IMR-90 (cell line): ENCODE results near the gene ST7. TPM values are rescaled to one million over a fixed set of nuclear protein-coding genes. Genes with fewer than 3 reads are reported as not detected.

Experiments used
- ATAC-seq: fragments of 200-7000 bp; cut with Tn5 transposase; 2 replicates; pipeline ENCODE4 v1.9.1; 2020; ENCODE audit warnings: low read depth, mild to moderate bottlenecking, moderate library complexity
- BruUV-seq: library from RNA; stranded (reverse); fragments of 400-500 nt; replicated peaks from 2 replicates; lab custom pipeline; 2021; lab: Mats Ljungman, UMichigan
- CTCF ChIA-PET: fragments of 300-600 bp; formaldehyde crosslinking; extraction: SDS; loops from one replicate; lab custom pipeline; 2021; ENCODE audit warnings: antibody characterized with exemption; lab: Yijun Ruan, JAX
- POLR2A ChIA-PET: fragments of 300-600 bp; sonication (Branson Sonifier 250); formaldehyde crosslinking; loops from one replicate; lab custom pipeline; 2022; ENCODE audit warnings: antibody characterized with exemption; ENCODE audit not compliant: unreplicated experiment; lab: Charles Lee
- DNase-seq: peaks from one replicate; pipeline ENCODE4 v3.0.0; 2013
- H2AFZ ChIP-seq: replicated peaks from 2 replicates; pipeline ENCODE3; 2013; ENCODE audit warnings: low read length, mild to moderate bottlenecking; ENCODE audit not compliant: poor library complexity
- H2AK5ac ChIP-seq: 2 replicates; pipeline ENCODE4 v1.6.1; 2013; ENCODE audit warnings: low read depth, low read length, inconsistent platforms
- H2AK9ac ChIP-seq: replicated peaks from 2 replicates; pipeline ENCODE3; 2013; ENCODE audit warnings: mild to moderate bottlenecking, low read depth, low read length, moderate library complexity; ENCODE audit not compliant: poor library complexity
- H2BK120ac ChIP-seq: 2 replicates; pipeline ENCODE4 v1.6.1; 2013; ENCODE audit warnings: low read depth, low read length, inconsistent platforms
- H2BK15ac ChIP-seq: 3 replicates; pipeline ENCODE4 v1.6.1; 2013; ENCODE audit warnings: low read depth, low read length, inconsistent platforms
- H2BK20ac ChIP-seq: 2 replicates; pipeline ENCODE4 v1.6.1; 2013; ENCODE audit warnings: low read depth, mild to moderate bottlenecking, inconsistent platforms, low read length, moderate library complexity
- H2BK5ac ChIP-seq: 2 replicates; pipeline ENCODE4 v1.6.1; 2013; ENCODE audit warnings: mild to moderate bottlenecking, low read depth, low read length, inconsistent platforms; ENCODE audit not compliant: poor library complexity, severe bottlenecking
- H3K14ac ChIP-seq: replicated peaks from 2 replicates; pipeline ENCODE4 v1.6.1; 2013; ENCODE audit warnings: low read depth, low read length, inconsistent platforms
- H3K18ac ChIP-seq: 2 replicates; pipeline ENCODE4 v1.6.1; 2013; ENCODE audit warnings: low read depth, low read length, control low read depth
- H3K23ac ChIP-seq: 2 replicates; pipeline ENCODE4 v1.6.1; 2013; ENCODE audit warnings: low read depth, low read length, inconsistent platforms
- H3K27ac ChIP-seq: 2 replicates; pipeline ENCODE4 v1.5.1; 2013; ENCODE audit warnings: mild to moderate bottlenecking, control low read depth, low read length; ENCODE audit not compliant: insufficient read depth
- H3K27me3 ChIP-seq: 2 replicates; pipeline ENCODE4 v1.6.1; 2013; ENCODE audit warnings: low read length; ENCODE audit not compliant: control insufficient read depth, insufficient read depth
- H3K36me3 ChIP-seq: 2 replicates; pipeline ENCODE4 v1.6.1; 2013; ENCODE audit warnings: low read length, mixed read lengths; ENCODE audit not compliant: control insufficient read depth, insufficient read depth
- H3K4ac ChIP-seq: 2 replicates; pipeline ENCODE4 v1.6.1; 2013; ENCODE audit warnings: low read depth, low read length, inconsistent platforms
- H3K4me1 ChIP-seq: 2 replicates; pipeline ENCODE4 v1.6.1; 2013; ENCODE audit warnings: low read length, mixed read lengths; ENCODE audit not compliant: control insufficient read depth, insufficient read depth
- H3K4me2 ChIP-seq: 2 replicates; pipeline ENCODE4 v1.6.1; 2013; ENCODE audit warnings: low read depth, mild to moderate bottlenecking, control low read depth, low read length, moderate library complexity
- H3K4me3 ChIP-seq: 2 replicates; pipeline ENCODE4 v1.5.1; 2013; ENCODE audit warnings: low read depth, mild to moderate bottlenecking, control low read depth, low read length, moderate library complexity; ENCODE audit not compliant: insufficient read depth
- H3K56ac ChIP-seq: 2 replicates; pipeline ENCODE4 v1.6.1; 2013; ENCODE audit warnings: low read length, inconsistent platforms; ENCODE audit not compliant: insufficient read depth; ENCODE audit errors: extremely low read depth
- H3K79me1 ChIP-seq, 2 experiments: 2 replicates each; pipeline ENCODE4 v1.6.1; 2013; ENCODE audit warnings: low read length in 2 of 2, inconsistent platforms in 1 of 2, low read depth in 1 of 2
- H3K9ac ChIP-seq: 2 replicates; pipeline ENCODE4 v1.6.1; 2013; ENCODE audit warnings: low read depth, low read length, control low read depth
- H3K9me1 ChIP-seq: 2 replicates; pipeline ENCODE4 v1.6.1; 2013; ENCODE audit warnings: low read length, inconsistent platforms; ENCODE audit not compliant: insufficient read depth
- H3K9me3 ChIP-seq: 2 replicates; pipeline ENCODE4 v1.6.1; 2013; ENCODE audit warnings: low read length; ENCODE audit not compliant: control insufficient read depth, insufficient read depth
- H4K20me1 ChIP-seq: 2 replicates; pipeline ENCODE4 v1.6.1; 2013; ENCODE audit warnings: low read length, inconsistent platforms; ENCODE audit not compliant: insufficient read depth
- H4K5ac ChIP-seq: 2 replicates; pipeline ENCODE4 v1.6.1; 2013; ENCODE audit warnings: mild to moderate bottlenecking, low read depth, low read length, control low read depth
- H4K8ac ChIP-seq, 2 experiments: 2 replicates each; pipeline ENCODE4 v1.6.1; 2013; ENCODE audit warnings: low read depth in 2 of 2, low read length in 2 of 2, control low read depth in 1 of 2, inconsistent platforms in 1 of 2
- H4K91ac ChIP-seq: 2 replicates; pipeline ENCODE4 v1.6.1; 2013; ENCODE audit warnings: low read depth, low read length, inconsistent platforms; ENCODE audit not compliant: insufficient read depth
- CEBPB ChIP-seq: IDR thresholded peaks from 2 replicates; pipeline ENCODE4 v1.6.1; 2012; ENCODE audit warnings: low read depth, low read length, improper control_type of control experiment
- CHD1 ChIP-seq: IDR thresholded peaks from 2 replicates; pipeline ENCODE4 v1.6.1; 2012; ENCODE audit warnings: low read depth, low read length, improper control_type of control experiment
- MAFK ChIP-seq: IDR thresholded peaks from 2 replicates; pipeline ENCODE4 v1.6.1; 2012; ENCODE audit warnings: low read depth, low read length, improper control_type of control experiment
- RFX5 ChIP-seq: IDR thresholded peaks from 2 replicates; pipeline ENCODE4 v1.8.0; 2012; ENCODE audit warnings: low read depth, mild to moderate bottlenecking, low read length, moderate library complexity
- WGBS, 2 experiments: methylation state at CpG; one replicate each; pipeline versions ENCODE4 v1.1.5 to v1.1.7; 2013; ENCODE audit warnings: missing lambda C conversion rate in 2 of 2; ENCODE audit not compliant: insufficient read length in 1 of 2; ENCODE audit errors: extremely low coverage in 2 of 2; 5-methylcytosine and 5-hydroxymethylcytosine counted together
- dilution Hi-C: fragments of 300-500 bp; cut with HindIII; formaldehyde crosslinking; loops from one replicate; pipeline ENCODE4 v1.14.3; 2018; ENCODE audit warnings: low sequenced_read_pairs; ENCODE audit not compliant: unreplicated experiment
- in situ Hi-C: fragments of 300-500 bp; cut with MboI; formaldehyde crosslinking; loops from 3 replicates; pipeline ENCODE4 v1.14.3; 2019; ENCODE audit warnings: low sequenced_read_pairs, inconsistent platforms, mixed read lengths
- intact Hi-C: fragments of 100-400 bp; cut with micrococcal nuclease; formaldehyde crosslinking; loops from 2 replicates; pipeline ENCODE4 v1.10.0; 2022
- polyA plus RNA-seq, 3 experiments: library from polyadenylated mRNA; depleted of rRNA; stranded (reverse); fragments of >200 nt; gene quantifications; 2 replicates each; pipeline ENCODE4 v1.2.3, GENCODE V29; 2012; ENCODE audit warnings: low replicate concordance in 1 of 3
- total RNA-seq: library from RNA; depleted of rRNA; stranded (reverse); fragments of >200 nt; gene quantifications from 2 replicates; pipeline ENCODE4 v1.2.3, GENCODE V29; 2012

Gene ST7
- total and polyA plus RNA-seq, 2 of the 4 experiments (the other 2 are of a cell fraction): 18.6 to 26.0 TPM

- TF ChIP-seq MAFK (no peak), CHD1 (no peak)
Measured at GRCh38 chr7:117019786-117020590, 66.7 kb downstream of the ST7 start (continued).

- peaks cover 7 to 31% of the 10 kb centered on the region in 2 experiments for H3K79me1 ChIP-seq
- peak overlapping the region in 1 of 2 experiments; percentile 80; a peak in 3 of 4 replicates for H4K8ac ChIP-seq
- peak overlapping the region; percentile 70 for H3K9ac ChIP-seq
- H3K36me3 ChIP-seq: no peaks in the 10 kb centered on the region
- no peak overlapping the region for H4K91ac ChIP-seq
- CTCF ChIA-PET: interaction anchor here (0.7 kb wide), 1 partner anchor 34 kb away, joined by 4 read pairs; no protein-coding TSS in a partner anchor
- no peak overlapping the region for H2AFZ ChIP-seq
- no peak for ATAC-seq
- H2AK9ac ChIP-seq: no peak overlapping the region
- WGBS, 2 experiments: no CpG with 5 or more reads among the region's 1 CpG
- in situ Hi-C loops (no loop called here), dilution Hi-C loops (no loop called here), intact Hi-C loops (loop anchor here (5.0 kb wide), 1 partner anchor 42 kb away; no protein-coding TSS in a partner anchor)
- H3K56ac ChIP-seq: peak overlapping the region; percentile 40
- no peak for TF ChIP-seq RFX5
- no peak for TF ChIP-seq CEBPB
- H2BK5ac ChIP-seq: peak overlapping the region; percentile 30
- POLR2A ChIA-PET: no interaction called here
- H3K18ac ChIP-seq: peak overlapping the region; percentile 1; the same call in 1 of the 2 replicates
- H3K23ac ChIP-seq: peak overlapping the region; percentile 91
- peak overlapping the region; percentile 83 for H3K4me2 ChIP-seq
- no peaks in the 10 kb centered on the region for H3K9me3 ChIP-seq
- BruUV-seq: no TSS peak
- H3K14ac ChIP-seq: peak overlapping the region; percentile 59
- H3K27me3 ChIP-seq: no peaks in the 10 kb centered on the region
- H4K20me1 ChIP-seq: no peaks in the 10 kb centered on the region
- 0 out of 3 replicates have a peak overlapping the region, but pooled peaks have one; percentile 9 for H2BK15ac ChIP-seq
- H3K9me1 ChIP-seq: no peaks in the 10 kb centered on the region
- H3K27ac ChIP-seq: peak overlapping the region; percentile 29
- H4K5ac ChIP-seq: peak overlapping the region; percentile 78; the same call in 1 of the 2 replicates
- peak overlapping the region; percentile 35 for H3K4me3 ChIP-seq
- H2AK5ac ChIP-seq: no peak overlapping the region
- H3K4ac ChIP-seq: peak overlapping the region; percentile 47; the same call in 1 of the 2 replicates
- peak overlapping the region; percentile 42 for H2BK120ac ChIP-seq
- peaks cover 3% of the 10 kb centered on the region for H3K4me1 ChIP-seq
- DNase-seq: no peak
- H2BK20ac ChIP-seq: no peak overlapping the region
Measured at GRCh38 chr7:117020591-117020973, 67.3 kb downstream of the ST7 start.
